GM18873 (cell line): ENCODE measurements around the gene MTUS2.

Source experiments
- ATAC-seq: cut with Tn5 transposase; IDR thresholded peaks from one replicate; pipeline ENCODE4 v1.9.1; 2021; ENCODE audit warnings: mild to moderate bottlenecking, moderate library complexity, moderate number of reproducible peaks; ENCODE audit not compliant: unreplicated experiment, low FRiP score

The MTUS2 gene

DNA sequence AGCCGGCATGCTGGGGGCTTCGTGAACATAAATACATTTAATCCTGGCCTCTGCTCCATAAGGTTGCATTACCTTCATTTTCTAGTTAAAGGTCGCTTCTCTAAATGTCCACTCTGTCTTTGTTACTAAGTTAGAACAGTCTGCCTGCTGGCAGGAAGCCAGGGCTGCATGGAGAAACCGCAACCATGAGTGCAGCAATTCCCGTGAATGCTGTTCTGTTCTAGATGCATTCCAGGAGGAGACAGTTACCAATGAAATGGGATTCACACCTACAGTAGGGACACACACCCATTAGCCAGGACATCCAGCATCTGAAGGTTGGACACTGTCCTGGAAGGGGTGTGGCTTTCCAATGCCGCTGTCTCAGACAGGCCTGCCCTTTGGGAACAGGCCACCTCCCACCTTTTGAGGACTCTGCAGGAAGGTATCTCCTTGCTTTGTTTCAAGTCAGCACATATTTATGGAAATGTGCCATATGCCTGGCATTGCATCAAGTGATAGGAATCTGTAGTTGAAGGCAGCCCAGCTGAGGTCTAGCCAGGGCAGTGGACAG is 645.7 kb downstream of the MTUS2 start:
- ATAC-seq: no peak

DNA sequence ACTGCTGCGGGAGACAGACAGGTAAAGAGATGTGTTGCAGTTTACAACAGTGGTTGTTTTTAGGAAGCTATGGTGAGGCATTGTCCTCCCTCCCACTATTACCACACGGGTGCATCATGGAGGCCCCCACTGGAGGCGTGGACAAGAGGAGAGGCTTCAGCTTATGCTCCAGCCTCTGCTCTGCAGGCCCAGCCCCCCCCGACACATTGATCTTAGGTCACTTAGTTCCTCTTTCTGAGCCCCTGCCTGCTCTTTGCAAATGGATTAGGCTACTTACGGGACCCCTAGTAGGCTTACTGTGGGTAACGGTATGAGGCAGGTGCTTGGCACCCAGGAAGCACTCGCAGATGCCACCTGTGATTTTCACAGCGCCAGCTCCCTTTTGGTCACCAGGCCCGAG is 651.4 kb downstream of the MTUS2 start:
- ATAC-seq: no peak

DNA sequence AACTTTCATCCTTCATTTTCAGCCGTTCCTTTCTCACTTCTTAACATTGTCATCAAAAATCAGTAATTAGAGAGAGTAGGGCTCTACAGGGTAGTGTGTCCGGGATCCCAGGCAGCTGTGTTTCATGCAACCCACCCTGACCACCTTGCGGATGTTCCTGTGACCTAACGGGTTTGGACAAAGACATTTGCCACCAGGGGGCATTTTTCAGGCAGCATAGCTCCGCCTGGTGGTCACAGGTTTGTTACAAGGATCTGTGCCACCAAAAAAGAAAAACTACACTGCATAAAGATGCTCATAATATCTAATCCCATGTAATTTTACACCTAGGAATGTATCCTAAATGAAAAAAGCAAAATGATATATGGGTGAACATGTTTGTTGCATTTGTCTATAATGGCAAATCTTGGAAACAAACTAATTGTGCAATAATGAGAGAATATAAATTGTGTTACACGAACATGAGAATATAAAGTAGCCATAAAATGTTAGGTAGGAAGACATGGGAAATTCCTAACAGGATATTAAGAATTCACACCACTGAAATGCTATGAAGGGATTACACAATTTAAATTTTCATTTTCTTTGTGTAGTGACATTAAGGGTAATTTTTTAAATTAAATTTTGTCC is 652.3 kb downstream of the MTUS2 start:
- ATAC-seq: no peak

DNA sequence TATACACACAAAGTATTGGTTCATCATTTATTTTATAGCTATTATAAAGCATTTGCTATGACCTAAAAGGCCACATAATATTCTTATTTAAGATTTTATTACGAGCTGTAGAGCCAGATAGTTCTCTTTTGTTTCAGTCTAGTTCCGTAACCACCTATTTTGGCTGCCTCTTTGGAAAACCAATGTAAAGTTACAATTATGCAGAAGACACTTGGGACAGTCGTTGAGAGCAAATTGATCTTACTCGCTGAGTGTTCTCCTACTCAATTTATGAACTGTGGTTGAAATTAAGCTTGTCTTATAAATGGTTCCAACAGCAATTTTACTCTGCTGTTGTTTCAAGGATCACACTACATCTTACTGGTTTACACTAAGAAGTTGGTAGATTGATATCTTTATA is 653.0 kb downstream of the MTUS2 start:
- no peak for ATAC-seq

DNA sequence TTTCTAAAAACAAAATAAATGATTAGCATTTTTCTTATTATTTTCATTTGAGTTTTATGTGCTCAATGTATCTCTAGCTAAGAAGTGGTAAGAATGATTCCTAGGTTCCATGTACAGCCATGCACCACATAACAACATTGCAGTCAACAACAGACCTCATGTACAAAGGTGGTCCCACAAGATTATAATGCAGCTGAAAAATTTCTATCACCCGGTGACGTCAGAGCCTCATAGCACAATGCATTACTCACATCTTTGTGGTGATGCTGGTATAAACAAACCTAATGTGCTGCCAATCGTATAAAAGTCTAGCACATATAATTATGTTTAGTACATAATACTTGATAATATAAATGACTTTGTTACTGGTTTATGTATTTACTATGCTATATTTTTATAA is 654.9 kb downstream of the MTUS2 start:
- ATAC-seq: no peak

DNA sequence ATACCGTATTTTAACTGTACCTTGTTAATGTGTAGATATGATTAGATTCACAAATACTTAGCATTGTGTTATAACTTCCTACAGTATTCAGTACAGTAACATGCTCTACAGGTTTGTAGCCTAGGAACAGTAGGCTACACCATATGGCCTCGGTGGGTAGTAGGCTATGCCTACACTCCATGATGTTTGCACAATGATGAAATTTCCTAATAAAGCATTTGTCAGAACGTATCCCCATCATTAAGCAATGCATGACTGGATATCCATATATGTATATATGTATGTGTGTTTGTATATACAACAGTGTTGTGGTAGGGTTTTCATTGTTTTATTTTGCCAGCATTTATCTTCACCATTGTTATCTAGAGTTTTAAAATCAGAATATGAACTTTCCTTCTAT is 655.9 kb downstream of the MTUS2 start:
- no peak for ATAC-seq

DNA sequence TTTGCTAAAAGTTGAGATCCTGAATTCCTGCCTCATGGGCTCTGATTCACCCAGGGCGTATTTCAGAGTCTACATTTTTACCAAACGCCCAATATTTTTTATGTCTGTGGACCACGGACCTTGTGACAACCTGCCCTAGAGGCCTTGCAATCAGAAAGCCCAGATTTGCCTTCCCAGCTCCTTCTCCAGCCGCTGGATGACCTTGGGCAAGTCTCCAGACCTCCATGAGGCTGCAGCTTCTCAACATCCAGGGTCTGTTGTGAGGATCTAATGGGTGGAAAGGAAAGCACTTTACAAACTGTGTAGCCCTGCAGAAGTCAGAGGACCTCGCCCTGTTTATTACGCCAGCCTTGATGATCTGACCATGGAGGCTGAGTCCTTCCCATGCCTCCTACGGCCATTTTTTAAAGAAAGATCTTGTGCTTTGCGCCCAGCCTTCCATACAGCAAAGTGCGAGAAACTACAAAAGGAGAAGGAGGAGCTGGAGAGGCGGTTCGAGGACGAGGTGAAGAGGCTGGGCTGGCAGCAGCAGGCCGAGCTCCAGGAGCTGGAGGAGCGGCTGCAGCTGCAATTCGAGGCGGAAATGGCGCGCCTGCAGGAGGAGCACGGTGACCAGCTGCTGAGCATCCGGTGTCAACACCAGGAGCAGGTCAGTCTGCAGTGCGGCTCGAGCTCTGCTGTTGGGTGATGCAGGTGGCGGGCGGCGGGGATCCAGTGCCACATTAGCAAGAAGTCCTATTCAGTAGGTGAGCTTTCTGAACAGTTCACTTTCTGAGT is 659.8 kb downstream of the MTUS2 start:
- ATAC-seq: no peak

DNA sequence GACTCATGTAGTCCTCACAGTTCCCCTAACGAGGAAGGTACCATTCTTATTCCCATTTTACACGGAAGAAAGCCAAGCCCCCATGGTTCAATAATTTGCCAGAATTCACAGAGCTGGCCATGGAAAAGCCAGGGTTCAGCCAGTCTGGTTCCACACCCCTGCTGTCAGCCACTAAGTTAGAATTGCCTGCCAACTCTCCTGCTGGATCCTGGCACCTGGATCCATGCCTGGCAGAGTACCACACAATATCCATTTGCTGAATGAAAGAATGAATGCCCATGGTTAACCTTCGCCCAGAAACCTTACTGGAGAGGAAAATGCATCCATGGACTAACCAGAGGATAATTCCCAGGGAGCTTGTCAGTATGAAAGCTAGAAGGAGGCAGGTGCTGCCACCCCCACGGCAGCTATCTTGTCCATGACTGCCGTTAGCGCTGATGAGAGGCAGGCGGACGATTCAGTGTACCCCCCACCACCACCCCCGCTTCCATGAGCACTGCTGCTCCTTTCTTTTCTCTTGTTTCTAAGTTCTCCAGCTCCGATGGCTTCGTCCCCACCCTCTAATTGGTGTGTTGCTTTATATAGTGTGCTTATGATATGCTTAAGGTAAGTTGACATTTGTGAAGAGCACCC is 660.9 kb downstream of the MTUS2 start:
- ATAC-seq: no peak

DNA sequence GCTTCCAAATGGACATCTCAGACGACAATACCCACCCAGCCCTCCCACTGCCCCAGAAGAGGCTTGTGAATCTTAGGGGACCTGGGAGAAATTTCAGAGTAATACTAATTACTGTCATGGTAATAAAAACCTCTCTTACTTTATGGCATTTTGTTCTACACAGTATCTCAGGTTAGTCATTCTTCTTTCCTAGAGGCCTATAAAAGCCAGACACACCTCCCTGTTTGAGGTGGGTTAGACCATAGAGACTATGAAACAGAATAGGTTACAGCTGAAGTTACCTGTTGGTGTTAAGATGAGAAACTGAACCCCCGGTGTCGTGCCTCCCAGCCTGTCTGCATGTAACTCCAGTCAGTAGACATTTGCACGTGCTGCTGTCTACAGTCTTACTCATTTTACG is 661.5 kb downstream of the MTUS2 start:
- no peak for ATAC-seq

DNA sequence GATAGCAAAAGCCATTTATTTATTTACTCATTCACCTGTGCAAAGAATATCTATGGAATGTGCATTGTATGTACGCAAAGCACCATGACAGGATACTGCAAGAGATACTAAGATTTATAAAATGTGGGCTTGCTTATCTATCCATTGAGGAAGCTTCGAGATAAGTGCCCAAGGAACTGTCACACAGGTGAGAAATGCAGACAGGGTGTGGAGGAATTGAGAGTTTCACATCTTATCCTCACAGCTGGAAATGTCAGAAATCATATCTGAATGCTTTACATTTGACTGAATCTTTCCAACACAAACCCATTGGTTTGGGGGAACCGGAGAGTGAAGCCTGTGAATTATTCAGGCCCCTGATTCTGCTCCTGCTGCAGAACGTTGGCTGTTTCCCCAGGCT is 662.4 kb downstream of the MTUS2 start:
- ATAC-seq: no peak

DNA sequence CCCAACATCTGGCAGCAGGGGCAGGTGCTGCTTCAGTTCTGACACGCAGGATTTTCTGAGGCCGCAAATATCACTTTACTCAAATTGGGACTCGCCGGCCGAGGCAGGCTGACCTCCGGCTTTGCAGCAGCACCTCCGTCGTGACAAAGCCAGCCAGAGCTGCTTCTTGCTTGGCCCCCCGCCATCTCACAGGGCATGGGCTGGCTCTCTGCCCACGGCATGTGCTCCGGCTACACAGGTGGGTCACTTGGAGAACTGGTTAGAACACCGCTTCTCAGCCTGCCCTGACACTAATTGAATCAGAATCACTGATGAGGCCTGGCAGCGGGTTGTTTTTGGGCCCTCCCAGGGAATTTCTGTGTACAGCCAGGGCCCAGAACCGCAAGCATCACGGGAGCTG is 663.1 kb downstream of the MTUS2 start:
- ATAC-seq: no peak

DNA sequence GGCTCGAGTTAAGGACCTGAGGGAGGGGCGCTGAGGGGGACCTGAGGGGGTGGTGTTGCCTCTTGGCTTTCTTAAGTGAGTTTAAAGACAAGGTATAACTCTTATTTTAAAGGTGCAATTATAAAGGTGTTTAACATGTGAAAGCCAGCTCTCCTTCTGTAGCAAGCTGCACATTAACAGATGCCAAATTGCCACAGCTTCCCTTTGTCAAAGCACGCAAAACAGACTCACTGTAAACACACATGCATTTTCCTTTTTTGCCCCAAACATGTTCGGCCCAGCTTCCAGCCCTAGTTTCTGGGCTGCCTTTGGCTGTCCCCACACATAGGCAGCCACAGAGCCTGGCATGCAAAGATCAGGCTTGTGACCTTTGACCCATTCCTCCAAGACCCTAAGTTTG is 663.5 kb downstream of the MTUS2 start:
- ATAC-seq: no peak

DNA sequence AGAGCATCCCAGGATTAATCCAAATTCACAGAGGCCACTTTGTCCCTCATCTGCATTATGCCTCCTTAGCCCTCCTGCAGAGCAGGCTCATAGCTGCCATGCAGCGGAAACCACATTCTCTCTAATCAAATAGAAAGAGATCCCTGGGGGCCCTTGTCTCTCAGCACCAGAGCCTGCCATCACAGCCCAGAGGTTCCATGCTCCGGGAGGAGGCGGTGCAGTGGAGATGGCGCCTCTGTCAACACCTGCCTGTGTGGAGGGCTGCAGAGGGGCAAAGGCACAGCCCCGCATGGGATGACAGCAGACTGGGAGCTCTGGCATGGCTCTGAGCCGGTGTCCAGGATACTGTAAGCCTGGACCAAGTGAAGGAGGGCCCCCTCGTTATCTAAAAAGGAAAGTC is 664.1 kb downstream of the MTUS2 start:
- ATAC-seq: no peak

DNA sequence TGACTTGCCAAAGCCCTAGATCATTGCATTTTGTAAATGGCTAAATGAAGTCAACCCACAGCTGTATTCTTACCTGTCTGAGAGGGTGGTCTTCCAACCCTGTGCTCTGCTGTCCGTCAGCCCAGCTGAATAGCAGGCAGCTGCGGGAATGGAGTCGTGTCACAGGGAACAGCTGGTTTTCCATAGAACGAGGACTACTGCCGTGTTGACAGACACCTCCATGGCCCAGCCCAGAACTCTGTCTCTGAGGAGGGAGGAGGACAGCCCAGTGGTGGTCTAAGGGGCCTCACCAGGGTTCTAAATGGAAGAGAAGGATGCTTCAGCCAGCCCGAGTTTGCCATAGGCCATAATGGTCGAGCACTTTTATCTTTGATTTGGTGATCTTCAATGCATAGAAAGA is 664.7 kb downstream of the MTUS2 start:
- no peak for ATAC-seq

DNA sequence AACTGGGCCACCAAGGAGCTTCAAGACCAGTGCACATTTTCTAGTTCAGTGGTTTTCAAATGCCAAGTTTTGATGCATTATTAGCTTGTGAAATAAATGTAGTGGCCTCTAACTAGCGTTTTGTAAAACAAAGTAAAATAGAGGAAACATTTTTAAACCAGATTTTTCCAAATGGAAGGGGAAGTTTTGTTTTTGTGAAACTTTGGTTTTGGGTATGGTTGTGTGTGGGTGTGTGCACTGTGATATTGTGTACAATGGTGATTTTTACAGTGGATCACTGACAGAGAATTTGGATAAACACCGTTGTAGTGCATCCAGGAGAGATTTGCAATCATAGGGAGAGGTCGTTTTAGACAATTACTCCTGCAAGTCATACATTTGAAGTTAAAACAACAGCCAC is 666.4 kb downstream of the MTUS2 start:
- ATAC-seq: no peak

DNA sequence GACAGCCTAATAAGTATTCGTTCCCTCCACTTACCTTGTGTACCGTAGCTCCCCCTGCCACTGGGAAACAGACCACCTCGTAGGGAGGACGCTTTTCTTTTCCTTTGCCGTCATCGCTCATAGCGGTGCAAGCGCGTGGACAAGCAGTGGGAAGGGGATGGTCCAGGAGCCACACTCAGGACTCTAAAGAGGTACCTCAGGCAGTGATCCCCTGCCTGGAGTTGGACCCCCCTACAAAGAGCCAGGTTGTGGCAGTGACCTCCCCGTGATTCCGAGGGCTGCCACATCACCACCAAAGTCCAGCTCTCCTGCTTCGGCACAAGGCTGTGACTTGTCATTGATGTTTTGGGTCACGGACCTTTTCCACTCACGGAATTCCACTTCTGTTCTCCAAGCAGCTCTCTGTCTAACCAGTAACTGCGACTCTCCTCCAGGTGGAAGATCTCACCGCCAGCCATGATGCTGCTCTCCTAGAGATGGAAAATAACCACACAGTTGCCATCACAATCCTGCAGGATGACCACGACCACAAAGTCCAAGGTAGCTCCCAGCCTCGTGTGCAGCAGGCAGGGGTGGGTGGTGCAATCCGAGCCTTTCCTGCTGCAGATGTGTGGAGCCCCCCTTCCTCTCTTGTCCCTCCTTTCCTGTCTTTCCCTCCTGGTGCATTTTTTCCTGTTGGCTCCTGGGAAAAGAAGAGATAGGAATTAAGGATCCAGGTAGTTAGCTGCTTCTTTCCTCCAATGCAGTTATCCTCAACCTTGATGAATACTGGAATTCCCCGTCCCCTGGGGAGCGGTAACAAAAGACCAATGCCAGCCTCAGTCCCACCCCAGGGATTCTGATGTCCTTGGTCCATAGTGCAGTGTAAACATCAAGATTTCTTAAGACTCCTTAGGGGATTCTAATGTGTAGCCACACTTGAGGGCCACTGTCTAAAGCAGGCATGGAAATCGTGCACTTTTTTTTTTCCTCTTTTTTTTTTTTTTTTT is 667.6 kb downstream of the MTUS2 start:
- ATAC-seq: no peak

DNA sequence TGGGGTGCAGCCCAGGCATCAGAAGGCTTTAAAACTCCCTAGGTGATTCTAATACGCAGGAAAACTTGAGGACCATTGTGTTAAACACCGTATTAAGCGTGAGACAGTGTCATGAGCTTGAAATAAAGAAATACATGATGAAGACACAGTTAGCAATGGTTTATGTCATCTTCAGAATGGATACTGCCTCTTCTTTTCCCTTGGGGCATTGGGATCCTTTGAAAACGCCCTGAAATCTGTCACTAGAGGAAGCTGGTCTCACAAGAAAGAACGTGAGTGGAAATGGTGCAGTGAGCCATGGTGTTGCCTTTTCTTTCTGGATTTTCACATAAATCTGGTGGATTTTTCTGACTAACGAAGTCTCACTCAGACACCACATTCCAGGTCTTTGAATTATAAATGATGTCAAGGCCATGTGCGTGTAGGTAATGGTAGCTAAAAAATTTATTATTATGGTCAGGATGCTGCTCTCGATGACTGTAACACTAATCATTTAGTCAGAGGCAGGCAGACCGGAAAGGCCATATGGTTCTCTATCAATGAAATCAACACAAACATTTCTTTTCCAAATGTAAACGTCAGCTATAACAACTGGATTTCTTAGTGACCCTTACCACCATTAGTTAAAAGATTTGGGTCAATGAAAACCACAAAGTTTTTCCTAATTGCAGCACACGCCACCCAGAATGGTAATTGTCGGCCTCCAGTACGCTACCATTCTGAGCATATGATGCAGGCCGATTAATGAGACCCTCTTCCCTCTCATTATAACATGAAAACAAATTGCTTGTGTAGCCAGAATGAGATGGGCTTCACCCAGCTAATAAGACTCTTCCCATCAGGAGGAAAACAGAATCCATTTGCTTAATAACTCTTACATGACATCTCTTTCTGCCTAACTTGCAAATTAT is 669.8 kb downstream of the MTUS2 start:
- ATAC-seq: no peak

DNA sequence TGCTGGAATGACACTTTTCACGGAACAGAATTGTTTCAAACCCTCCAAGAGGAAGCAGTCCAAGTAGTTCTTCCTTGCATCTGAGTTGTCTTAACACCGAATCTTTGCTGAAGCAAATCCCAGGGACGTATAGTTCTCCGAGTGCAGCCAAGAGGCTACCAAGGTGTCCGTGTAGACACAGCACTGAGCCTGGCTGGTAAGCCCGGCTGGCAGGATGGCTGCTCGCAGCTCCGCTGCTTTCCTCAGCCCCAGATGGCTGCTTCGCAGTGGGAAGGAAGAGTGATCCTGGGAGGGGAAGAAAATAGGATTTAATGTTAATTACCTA is 670.4 kb downstream of the MTUS2 start:
- no peak for ATAC-seq

DNA sequence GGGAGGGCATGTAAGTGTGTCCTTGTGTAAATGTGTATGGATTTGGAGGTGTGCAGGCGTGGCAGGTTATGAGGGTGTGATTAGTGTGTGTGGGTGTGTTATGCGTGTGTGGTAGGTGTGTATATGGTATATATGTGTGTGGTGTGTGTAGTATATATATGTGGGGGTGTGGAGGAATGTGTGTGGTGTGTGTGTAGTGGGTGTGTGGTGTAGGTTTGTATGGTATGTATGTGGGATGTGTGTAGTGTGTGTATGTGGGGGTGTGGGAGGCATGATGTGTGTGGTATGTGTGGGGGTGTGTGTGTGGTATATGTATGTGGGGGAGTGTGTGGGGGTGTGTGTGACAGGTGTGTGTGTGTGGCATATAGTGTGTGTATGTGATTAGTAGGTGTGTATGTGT is 671.1 kb downstream of the MTUS2 start:
- ATAC-seq: no peak

DNA sequence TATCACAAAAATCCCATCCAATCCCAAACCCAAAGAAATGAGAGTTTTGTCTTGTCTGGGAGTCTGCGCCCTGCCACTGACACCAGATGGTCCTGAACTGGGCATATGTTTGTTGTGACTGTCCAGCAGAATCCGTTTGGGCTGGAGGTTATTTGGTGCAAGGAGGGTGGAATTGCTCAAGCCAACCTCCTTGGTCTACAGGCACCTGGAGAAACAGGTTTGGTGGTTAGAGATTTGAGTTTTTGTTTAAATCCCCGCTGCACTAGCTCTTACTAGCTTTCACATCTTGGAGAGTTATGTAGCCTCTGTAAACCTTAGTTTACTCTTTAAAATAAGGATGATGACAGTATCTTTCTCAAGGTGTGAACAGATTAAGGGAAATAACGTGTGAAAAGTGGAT is 673.7 kb downstream of the MTUS2 start:
- no peak for ATAC-seq
